ENCODE results near the gene TBC1D2B.

Gene TBC1D2B

DNA sequence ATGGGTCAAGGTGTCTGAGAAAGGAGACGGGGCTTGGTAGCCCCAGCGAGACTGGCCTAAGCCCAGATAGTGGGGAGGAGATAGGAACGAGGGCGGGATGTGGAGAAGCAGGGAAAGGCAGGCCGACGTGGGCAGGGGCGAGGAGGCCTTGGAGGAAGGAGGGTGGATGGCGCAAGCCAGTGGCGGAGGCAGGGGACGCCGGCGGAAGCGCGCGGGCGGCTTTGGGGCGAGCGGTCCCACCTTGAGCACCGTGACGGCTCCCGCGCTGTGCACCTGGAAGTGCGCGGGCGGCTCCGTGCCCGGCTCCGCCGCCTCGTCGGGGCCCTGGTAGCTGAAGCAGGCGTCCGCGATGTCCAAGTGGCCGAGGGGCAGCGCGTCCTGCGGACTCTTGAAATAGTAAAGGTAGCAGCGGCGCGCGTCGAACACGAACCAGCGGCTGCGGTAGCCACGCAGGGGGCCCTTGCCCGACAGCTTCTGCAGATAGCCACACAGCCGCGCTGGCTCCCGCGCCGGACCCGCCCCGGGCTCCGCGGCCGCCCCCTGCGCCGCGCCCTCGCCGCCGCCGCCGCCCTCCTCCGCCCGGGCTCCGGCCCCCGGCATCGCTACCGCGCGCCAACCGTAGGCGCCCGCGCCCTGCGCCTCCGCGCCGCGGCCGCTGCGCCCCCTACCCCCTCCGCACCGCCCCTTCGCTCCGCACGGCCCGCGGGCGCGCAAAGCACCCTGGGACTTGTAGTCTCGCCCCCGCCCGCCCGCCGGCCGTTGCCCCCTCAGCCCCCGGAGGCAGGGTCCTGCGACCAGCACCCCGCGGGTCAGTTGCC is at the start of gene TBC1D2B:
Gene TBC1D2B, minus strand, starts transcription at position 659 of the 818 bp plus-strand sequence. Its CDS starts 59 bp downstream, at position 600.
- DNase-seq, result peak; percentile 90

GRCh38 chr15:78125267-78125666 is 47.8 kb upstream of the TBC1D2B start:
- DNase-seq, result no peak

- DNase-seq, result no peak
These were observed 43.0 kb upstream of the TBC1D2B start for GRCh38 chr15:78120523-78120922.

DNA sequence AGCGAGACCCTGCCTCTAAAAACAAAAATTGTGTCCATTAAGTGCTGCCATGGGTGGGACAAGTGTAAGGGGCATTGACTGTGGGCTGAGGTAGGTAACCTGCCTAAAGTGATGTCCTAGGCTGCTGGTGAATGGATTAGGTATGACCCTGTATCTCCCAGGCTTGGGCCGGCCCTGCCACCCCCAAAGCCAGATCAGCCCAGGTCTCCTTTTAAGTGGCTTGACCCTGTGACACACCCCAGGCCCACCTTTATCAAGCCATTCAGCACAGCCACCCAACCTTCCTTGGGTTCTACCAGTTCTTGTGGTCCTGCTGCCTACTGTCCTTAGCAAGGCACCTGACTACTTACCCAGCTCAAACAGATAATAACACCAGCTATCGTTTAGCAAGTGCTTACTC is 35.0 kb upstream of the TBC1D2B start:
- DNase-seq, result no peak

GRCh38 chr15:78111788-78112187 is 34.3 kb upstream of the TBC1D2B start:
- DNase-seq, result no peak

DNA sequence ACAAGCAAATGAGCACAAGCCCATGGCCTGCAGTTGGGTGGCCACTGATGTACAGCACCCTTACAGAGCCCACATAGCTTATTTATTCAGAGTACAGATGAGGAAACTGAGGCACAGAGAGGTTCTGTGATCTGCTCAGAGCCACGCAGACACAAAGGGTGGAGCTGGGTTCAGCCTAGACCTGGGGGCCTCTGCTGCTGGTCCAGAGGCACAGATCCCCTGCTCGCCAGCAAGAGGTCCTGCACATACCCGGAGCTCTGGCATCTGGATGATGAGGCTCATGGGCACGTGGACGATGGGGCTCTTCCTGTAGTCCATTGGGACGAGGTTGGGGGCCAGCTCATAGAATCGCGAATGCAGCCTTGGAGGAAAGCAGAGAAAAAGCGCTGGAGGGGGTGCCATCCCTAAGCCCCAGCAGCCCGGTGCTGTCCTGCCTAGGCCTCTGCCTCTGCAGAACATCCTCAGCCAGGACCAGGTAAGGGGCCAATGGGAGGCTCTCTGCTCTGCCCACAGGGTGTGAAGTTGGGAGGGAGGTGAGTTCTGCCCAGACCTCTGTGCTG is 33.5 kb upstream of the TBC1D2B start:
- no peak for DNase-seq

DNA sequence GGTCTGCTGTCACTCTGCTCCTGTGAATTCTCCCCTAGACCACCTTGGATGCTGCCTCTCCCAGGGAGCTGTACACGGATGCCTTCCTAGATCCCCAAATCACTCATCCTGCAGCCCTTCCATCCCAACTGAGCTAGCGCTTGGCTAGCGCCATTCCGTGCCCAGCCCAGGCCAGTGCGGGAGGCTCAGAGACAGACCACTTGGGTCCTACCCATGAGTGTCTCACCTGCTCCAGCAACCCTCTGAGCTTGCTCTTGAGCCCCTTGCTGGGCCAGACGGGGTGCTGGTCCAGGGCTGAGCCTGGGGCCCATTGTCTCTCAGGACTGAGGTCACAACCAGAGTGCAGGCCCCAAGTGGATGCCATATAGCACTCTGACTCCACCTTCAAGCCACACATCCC is 32.6 kb upstream of the TBC1D2B start:
- DNase-seq, result no peak

DNA sequence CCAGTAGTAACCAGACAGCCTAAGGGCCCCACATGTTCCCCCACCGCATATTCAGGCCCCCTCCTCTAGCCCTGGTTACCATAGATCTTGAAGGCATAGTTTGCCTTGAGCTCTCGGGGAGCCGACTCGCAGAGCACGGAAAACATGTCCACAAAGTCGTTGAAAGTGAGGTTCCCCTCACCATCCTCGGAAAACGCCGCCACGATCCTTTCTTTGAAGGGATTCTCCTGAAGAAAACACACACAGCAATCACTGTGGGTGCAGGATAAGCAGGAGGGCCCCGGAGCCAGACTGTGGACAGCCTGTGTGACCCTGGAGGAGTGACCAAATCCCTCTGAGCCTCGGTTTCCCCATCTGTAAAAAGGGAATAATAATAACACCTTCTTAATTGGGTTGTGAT is 31.6 kb upstream of the TBC1D2B start:
- DNase-seq, result no peak

GRCh38 chr15:78108300-78109084 is 31.0 kb upstream of the TBC1D2B start:
- peak; percentile 93 for DNase-seq

- DNase-seq, result peak; percentile 50
These were observed 30.0 kb upstream of the TBC1D2B start for GRCh38 chr15:78107471-78107870.

DNA sequence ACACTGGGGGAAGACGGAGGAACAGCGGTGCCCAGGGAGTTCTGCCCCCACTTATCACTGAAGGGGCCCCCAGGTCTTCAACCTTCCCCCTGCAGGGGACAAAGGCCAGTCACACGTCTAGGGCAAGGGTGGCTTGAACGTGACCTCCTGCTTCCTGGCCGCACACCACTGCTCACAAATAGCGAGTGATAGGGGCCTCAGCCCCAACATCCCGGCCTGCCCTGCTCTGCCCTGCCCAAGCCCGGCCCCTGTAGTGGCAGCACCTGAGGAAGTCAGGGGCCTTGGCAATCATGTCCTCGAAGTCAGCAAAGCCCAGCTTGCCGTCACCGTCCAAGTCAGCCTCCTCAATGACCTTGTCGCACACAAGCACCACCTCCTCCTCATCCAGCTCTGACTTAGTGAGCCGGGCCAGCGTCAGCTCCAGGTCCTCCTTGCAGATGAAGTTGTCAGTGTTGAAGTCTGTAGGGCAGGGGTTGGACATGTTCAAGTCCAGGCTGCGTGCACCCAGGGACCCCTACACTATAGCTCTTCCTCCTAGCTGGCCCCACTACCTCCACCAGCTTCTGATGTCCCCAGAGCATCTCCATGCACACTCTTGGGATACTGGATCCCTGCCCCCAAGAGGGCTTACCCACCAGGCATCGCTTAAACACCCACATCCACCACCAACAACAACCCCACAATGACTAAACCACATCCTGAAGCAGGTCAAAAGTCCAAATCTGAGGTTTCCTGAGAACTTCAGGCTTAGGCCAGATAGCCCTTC is 28.1 kb upstream of the TBC1D2B start:
- peak; percentile 54 for DNase-seq

- DNase-seq, result peak; percentile 62
These were observed 27.3 kb upstream of the TBC1D2B start for GRCh38 chr15:78104566-78105475.

DNA sequence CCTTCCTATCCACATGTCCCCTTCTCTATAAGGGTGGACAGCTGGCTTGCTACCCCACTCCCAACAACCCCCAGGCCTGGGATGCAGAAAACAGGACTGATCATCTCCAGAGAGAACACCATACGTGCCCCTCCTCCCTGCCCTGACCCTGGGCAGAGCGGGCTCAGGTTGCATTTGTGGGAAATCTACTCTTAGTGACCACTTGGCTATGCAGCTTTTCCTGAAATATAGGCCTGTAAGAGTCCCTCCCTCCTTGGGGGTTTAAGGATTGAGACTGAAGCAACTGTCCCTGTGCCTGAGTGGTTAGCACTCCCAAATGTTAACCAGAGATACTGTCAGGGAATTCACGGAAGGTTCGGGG is 26.6 kb upstream of the TBC1D2B start:
- DNase-seq, result no peak

- DNase-seq, result peak; percentile 79
These were observed 26.1 kb upstream of the TBC1D2B start for GRCh38 chr15:78103406-78104118.

GRCh38 chr15:78102741-78103140 is 25.2 kb upstream of the TBC1D2B start:
- no peak for DNase-seq

GRCh38 chr15:78102211-78102610 is 24.7 kb upstream of the TBC1D2B start:
- DNase-seq, result no peak

- DNase-seq, result peak; percentile 41
These were observed 24.1 kb upstream of the TBC1D2B start for GRCh38 chr15:78101423-78102105.

DNA sequence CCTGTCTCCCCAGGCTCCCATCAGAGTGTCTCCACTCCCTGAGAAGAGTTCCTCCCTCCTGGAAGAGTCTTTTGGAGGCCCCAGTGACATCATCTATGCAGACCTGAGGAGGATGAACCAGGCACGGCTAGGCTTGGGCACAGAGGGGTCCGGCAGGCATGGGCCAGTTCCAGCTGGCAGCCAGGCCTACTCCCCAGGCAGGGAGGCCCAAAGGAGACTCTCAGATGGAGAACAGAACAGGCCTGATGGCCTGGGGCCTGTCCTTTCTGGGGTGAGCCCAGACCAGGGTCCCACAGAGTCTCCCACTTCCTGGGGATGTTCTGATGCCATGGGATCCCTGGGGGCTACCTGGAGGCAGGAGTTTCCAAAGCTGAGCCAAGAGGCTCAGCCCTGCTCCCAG is 23.4 kb upstream of the TBC1D2B start:
- DNase-seq, result peak; percentile 57

- peak; percentile 49 for DNase-seq
These were observed 20.7 kb upstream of the TBC1D2B start for GRCh38 chr15:78098131-78098755.

- peak; percentile 50 for DNase-seq
These were observed 20.2 kb upstream of the TBC1D2B start for GRCh38 chr15:78097667-78098066.

All from activated effector memory CD4-positive, alpha-beta T cell treated with anti-CD3 and anti-CD28 coated beads, Interleukin-2, amount 50 U/mL, for 16 hours (primary cell).